ENCODE measurements around the gene BAHCC1.
A peak's percentile ranks its signal among the peaks of the same experiment; 100 is the strongest.

The BAHCC1 gene

GRCh38 chr17:81409190-81409935 is 14.1 kb downstream of the BAHCC1 start:
- TF ChIP-seq MAX (IDR thresholded peaks at IDR 0.05): peak; percentile 47
- TF ChIP-seq RAD21 (IDR thresholded peaks at IDR 0.05; ENCODE audit: low read depth): no peak
- TF ChIP-seq YY1 (IDR thresholded peaks at IDR 0.05; ENCODE audit: low read depth): no peak
- TF ChIP-seq, protein P1, sequence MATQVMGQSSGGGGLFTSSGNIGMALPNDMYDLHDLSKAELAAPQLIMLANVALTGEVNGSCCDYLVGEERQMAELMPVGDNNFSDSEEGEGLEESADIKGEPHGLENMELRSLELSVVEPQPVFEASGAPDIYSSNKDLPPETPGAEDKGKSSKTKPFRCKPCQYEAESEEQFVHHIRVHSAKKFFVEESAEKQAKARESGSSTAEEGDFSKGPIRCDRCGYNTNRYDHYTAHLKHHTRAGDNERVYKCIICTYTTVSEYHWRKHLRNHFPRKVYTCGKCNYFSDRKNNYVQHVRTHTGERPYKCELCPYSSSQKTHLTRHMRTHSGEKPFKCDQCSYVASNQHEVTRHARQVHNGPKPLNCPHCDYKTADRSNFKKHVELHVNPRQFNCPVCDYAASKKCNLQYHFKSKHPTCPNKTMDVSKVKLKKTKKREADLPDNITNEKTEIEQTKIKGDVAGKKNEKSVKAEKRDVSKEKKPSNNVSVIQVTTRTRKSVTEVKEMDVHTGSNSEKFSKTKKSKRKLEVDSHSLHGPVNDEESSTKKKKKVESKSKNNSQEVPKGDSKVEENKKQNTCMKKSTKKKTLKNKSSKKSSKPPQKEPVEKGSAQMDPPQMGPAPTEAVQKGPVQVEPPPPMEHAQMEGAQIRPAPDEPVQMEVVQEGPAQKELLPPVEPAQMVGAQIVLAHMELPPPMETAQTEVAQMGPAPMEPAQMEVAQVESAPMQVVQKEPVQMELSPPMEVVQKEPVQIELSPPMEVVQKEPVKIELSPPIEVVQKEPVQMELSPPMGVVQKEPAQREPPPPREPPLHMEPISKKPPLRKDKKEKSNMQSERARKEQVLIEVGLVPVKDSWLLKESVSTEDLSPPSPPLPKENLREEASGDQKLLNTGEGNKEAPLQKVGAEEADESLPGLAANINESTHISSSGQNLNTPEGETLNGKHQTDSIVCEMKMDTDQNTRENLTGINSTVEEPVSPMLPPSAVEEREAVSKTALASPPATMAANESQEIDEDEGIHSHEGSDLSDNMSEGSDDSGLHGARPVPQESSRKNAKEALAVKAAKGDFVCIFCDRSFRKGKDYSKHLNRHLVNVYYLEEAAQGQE (IDR thresholded peaks at IDR 0.05; ENCODE audit: low read depth): no peak
- no peak for TF ChIP-seq FOXM1 (IDR thresholded peaks at IDR 0.05; ENCODE audit: borderline replicate concordance, low read depth)

- TF ChIP-seq EGR1 (IDR thresholded peaks at IDR 0.05): no peak
- no peak for TF ChIP-seq TEAD4 (IDR thresholded peaks at IDR 0.05)
- TF ChIP-seq, protein P2, sequence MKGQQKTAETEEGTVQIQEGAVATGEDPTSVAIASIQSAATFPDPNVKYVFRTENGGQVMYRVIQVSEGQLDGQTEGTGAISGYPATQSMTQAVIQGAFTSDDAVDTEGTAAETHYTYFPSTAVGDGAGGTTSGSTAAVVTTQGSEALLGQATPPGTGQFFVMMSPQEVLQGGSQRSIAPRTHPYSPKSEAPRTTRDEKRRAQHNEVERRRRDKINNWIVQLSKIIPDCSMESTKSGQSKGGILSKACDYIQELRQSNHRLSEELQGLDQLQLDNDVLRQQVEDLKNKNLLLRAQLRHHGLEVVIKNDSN (IDR thresholded peaks at IDR 0.05): no peak
- no peak for TF ChIP-seq MAX (IDR thresholded peaks at IDR 0.05)
- TF ChIP-seq, protein P1 (IDR thresholded peaks at IDR 0.05; ENCODE audit: low read depth): no peak
- TF ChIP-seq CEBPB (IDR thresholded peaks at IDR 0.05): no peak
- TF ChIP-seq FOXM1 (IDR thresholded peaks at IDR 0.05; ENCODE audit: borderline replicate concordance, low read depth): no peak
- no peak for TF ChIP-seq EP300 (IDR thresholded peaks at IDR 0.05; ENCODE audit: borderline replicate concordance)
- no peak for TF ChIP-seq RAD21 (IDR thresholded peaks at IDR 0.05; ENCODE audit: low read depth)
- TF ChIP-seq TCF12 (IDR thresholded peaks at IDR 0.05; ENCODE audit: low read depth): no peak
- TF ChIP-seq CREB1 (IDR thresholded peaks at IDR 0.05; ENCODE audit: low read depth): no peak
- no peak for TF ChIP-seq NFIC (IDR thresholded peaks at IDR 0.05)
- no peak for TF ChIP-seq ZBTB7A (IDR thresholded peaks at IDR 0.05; ENCODE audit: low read depth)
- no peak for TF ChIP-seq YY1 (IDR thresholded peaks at IDR 0.05; ENCODE audit: low read depth)
- TF ChIP-seq TAF1 (IDR thresholded peaks at IDR 0.05; ENCODE audit: low read depth): no peak
These were observed 15.6 kb downstream of the BAHCC1 start for GRCh38 chr17:81410852-81411251.

GRCh38 chr17:81411305-81411704 is 16.0 kb downstream of the BAHCC1 start:
- TF ChIP-seq CREB1 (IDR thresholded peaks at IDR 0.05; ENCODE audit: low read depth) (no peak), YY1 (IDR thresholded peaks at IDR 0.05; ENCODE audit: low read depth) (no peak), NFIC (IDR thresholded peaks at IDR 0.05) (no peak), RAD21 (IDR thresholded peaks at IDR 0.05; ENCODE audit: low read depth) (no peak), EP300 (IDR thresholded peaks at IDR 0.05; ENCODE audit: borderline replicate concordance) (no peak), TCF12 (IDR thresholded peaks at IDR 0.05; ENCODE audit: low read depth) (no peak), TAF1 (IDR thresholded peaks at IDR 0.05; ENCODE audit: low read depth) (no peak), FOXM1 (IDR thresholded peaks at IDR 0.05; ENCODE audit: borderline replicate concordance, low read depth) (no peak), TEAD4 (IDR thresholded peaks at IDR 0.05) (no peak), CEBPB (IDR thresholded peaks at IDR 0.05) (no peak), MAX (IDR thresholded peaks at IDR 0.05) (no peak), ZBTB7A (IDR thresholded peaks at IDR 0.05; ENCODE audit: low read depth) (no peak)
- TF ChIP-seq, protein P1 (IDR thresholded peaks at IDR 0.05; ENCODE audit: low read depth): no peak
- TF ChIP-seq, protein P2 (IDR thresholded peaks at IDR 0.05): no peak

GRCh38 chr17:81412490-81413093 is 17.3 kb downstream of the BAHCC1 start:
- TF ChIP-seq EP300 (IDR thresholded peaks at IDR 0.05; ENCODE audit: borderline replicate concordance) (no peak), MAX (IDR thresholded peaks at IDR 0.05) (no peak), RAD21 (IDR thresholded peaks at IDR 0.05; ENCODE audit: low read depth) (no peak), TEAD4 (IDR thresholded peaks at IDR 0.05) (no peak), ZBTB7A (IDR thresholded peaks at IDR 0.05; ENCODE audit: low read depth) (no peak), FOXM1 (IDR thresholded peaks at IDR 0.05; ENCODE audit: borderline replicate concordance, low read depth) (no peak), EGR1 (IDR thresholded peaks at IDR 0.05) (no peak), TCF12 (IDR thresholded peaks at IDR 0.05; ENCODE audit: low read depth) (no peak), TAF1 (IDR thresholded peaks at IDR 0.05; ENCODE audit: low read depth) (no peak), YY1 (IDR thresholded peaks at IDR 0.05; ENCODE audit: low read depth) (no peak), CREB1 (IDR thresholded peaks at IDR 0.05; ENCODE audit: low read depth) (no peak), CEBPB (IDR thresholded peaks at IDR 0.05) (no peak), NFIC (IDR thresholded peaks at IDR 0.05) (no peak)
- TF ChIP-seq, protein P2 (IDR thresholded peaks at IDR 0.05): no peak
- TF ChIP-seq, protein P1 (IDR thresholded peaks at IDR 0.05; ENCODE audit: low read depth): no peak
